GM23248 (cell line): Measurements from ENCODE around the gene SPATA12.

ENCODE experiments used
- EZH2 ChIP-seq: fragments of 200-600 bp; sonication (generic); IDR thresholded peaks from 2 replicates; pipeline ENCODE4 v1.6.1; 2018; ENCODE audit warnings: antibody characterized with exemption, mild to moderate bottlenecking; ENCODE audit not compliant: insufficient read depth, poor library complexity, severe bottlenecking
- EZH2phosphoT487 ChIP-seq: fragments of 200-600 bp; sonication (generic); IDR thresholded peaks from 2 replicates; pipeline ENCODE4 v1.6.1; 2018; ENCODE audit warnings: antibody characterized with exemption, moderate library complexity, mild to moderate bottlenecking, low read depth; ENCODE audit not compliant: insufficient read depth

DNA sequence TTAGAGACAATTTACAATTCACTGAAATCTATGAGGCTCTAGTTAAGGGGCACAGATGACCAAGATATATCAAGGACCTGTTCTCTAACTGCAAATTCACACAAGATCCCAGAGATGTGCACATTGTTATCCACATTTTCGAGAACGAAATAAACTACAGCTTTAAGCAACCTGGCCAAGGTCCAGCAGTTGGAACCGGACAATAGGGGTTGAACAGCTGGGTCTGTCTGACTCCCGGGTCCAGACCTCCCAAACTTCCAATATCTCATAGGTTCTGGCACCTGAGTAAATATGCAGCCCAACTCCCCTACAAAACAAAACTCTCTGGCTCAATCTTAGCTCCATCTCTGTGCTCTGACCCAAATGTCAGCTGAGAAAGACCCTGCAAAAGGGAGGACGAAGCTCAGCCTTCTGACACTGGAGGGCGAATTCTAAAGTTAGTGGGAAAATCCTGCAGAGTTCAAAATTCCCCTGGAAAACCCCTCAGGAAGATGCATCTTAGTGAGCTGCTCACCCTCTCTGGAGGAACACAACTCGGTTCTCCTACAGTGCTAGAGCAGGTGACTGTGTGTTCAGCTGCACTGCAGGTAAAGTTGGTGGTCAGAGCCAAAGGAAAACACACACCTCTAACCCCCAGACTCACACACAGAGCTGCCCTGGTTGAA, 14.2 kb upstream of the SPATA12 start:
- TF ChIP-seq EZH2phosphoT487: no peak
- no peak for TF ChIP-seq EZH2
